Measurements from ENCODE around the gene PPP1R7. TPM values are rescaled to one million over a fixed set of nuclear protein-coding genes. Genes with fewer than 3 reads are reported as not detected.

The PPP1R7 gene
- total RNA-seq, 1 donor from 2014 or later = 52.9 TPM

DNA sequence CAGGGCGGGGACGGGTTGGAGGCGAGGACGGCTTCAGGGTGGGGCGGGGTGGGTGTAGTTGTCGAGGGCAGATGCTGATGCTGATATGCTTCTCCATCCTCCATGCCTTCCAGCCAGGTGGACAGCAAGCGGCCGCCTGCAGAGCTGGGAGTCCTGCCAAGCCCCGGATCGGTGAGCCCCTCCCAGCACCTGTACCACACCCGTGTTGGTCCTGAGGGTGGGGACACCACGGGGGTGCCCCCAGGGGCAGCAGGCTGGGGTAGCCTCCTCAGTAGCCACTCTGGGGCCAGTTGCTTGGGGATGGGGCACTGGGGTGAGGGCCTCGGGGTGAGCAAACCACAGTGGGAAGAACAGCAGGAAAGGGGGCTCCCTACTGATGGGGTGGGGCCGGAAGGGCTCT is 40.8 kb downstream of the PPP1R7 start:
- H3K27ac ChIP-seq = no peak overlapping the region
- no peaks in the 10 kb centered on the region for H3K9me3 ChIP-seq (ENCODE audit: low read depth)
- H2AFZ ChIP-seq (replicated peaks) = no peak overlapping the region
- no peaks in the 10 kb centered on the region for H3K27me3 Mint-ChIP-seq (ENCODE audit: insufficient read depth, low read depth)
- no peaks in the 10 kb centered on the region for H3K27me3 ChIP-seq
- no peak overlapping the region for H3K27ac Mint-ChIP-seq
- H3K9ac ChIP-seq = no peak overlapping the region
- H3K36me3 ChIP-seq = no peaks in the 10 kb centered on the region
- no peak overlapping the region for H3K4me3 Mint-ChIP-seq
- no peaks in the 10 kb centered on the region for H3K36me3 Mint-ChIP-seq
- peaks cover 7% of the 10 kb centered on the region for H3K4me1 Mint-ChIP-seq
- H3K4me3 ChIP-seq = no peak overlapping the region
- TF ChIP-seq EZH2 (IDR thresholded peaks at IDR 0.05) (no peak), EZH2phosphoT487 (IDR thresholded peaks at IDR 0.05) (no peak), CTCF (IDR thresholded peaks at IDR 0.05) (no peak)
- H3K4me2 ChIP-seq = no peak overlapping the region
- H3F3A ChIP-seq (ENCODE audit: low read depth) = no peaks in the 10 kb centered on the region
- H4K20me1 ChIP-seq (ENCODE audit: low read depth) = no peaks in the 10 kb centered on the region
- DNase-seq (ENCODE audit: low spot score) = no peak
- H3K79me2 ChIP-seq (ENCODE audit: low read depth) = no peaks in the 10 kb centered on the region
- H3K4me1 ChIP-seq = peaks cover 10% of the 10 kb centered on the region
- H3K9me3 Mint-ChIP-seq = no peaks in the 10 kb centered on the region

DNA sequence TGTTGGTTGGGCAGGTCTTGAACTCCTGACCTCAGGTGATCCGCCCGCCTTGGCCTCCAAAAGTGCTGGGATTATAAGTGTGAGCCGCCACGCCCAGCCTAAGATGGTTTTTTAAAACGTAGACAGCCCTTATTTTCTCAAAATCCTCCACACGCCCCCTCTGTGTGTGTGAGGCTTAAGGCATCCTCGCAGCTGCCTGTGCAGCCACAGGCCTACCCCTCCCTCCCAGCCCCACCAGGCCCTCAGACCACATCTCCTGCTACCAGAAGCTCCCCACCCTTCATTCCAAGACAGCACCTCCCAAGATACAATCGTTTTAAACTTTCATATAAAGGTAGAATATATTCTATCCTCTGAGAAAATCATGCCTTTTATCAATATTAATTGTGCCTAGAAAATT is 43.0 kb downstream of the PPP1R7 start:
- Histone ChIP-seq H3K79me2 (ENCODE audit: low read depth) (no peaks in the 10 kb centered on the region), H3K4me1 (peaks cover 5% of the 10 kb centered on the region), H2AFZ (replicated peaks) (no peak overlapping the region), H3K36me3 (no peaks in the 10 kb centered on the region), H3K27me3 (no peaks in the 10 kb centered on the region), H4K20me1 (ENCODE audit: low read depth) (no peaks in the 10 kb centered on the region), H3K4me3 (no peak overlapping the region), H3K9ac (no peak overlapping the region), H3F3A (ENCODE audit: low read depth) (no peaks in the 10 kb centered on the region), H3K4me2 (no peak overlapping the region), H3K9me3 (ENCODE audit: low read depth) (no peaks in the 10 kb centered on the region), H3K27ac (no peak overlapping the region)
- Mint-ChIP-seq H3K4me3 (no peak overlapping the region), H3K27me3 (ENCODE audit: insufficient read depth, low read depth) (peaks cover 2% of the 10 kb centered on the region), H3K36me3 (no peaks in the 10 kb centered on the region), H3K4me1 (peaks cover 6% of the 10 kb centered on the region), H3K9me3 (no peaks in the 10 kb centered on the region), H3K27ac (no peak overlapping the region)
- TF ChIP-seq EZH2phosphoT487 (IDR thresholded peaks at IDR 0.05) = no peak
- TF ChIP-seq CTCF (IDR thresholded peaks at IDR 0.05) = no peak
- TF ChIP-seq EZH2 (IDR thresholded peaks at IDR 0.05) = no peak
- no peak for DNase-seq (ENCODE audit: low spot score)

DNA sequence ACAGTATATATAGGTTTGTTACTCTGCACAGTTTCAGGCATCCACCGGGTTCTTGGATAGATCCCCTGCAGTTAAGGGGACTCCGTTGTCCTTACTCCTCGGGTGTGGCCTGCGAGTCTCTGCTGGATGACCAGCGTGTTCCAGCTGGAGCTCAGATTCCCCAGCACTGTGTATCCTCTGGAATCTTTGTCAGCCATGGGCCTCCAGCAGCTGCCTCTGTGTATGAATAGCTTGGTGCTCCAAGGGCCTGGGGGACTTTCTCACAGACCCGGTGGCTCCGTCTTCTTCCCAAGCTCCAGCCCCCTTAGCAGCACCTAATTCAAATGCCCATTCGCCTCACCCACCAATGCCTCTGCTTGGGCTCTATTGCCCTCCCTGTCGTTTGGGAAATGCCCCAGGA is 44.5 kb downstream of the PPP1R7 start:
- H3K27me3 Mint-ChIP-seq (ENCODE audit: insufficient read depth, low read depth) = peaks cover 7% of the 10 kb centered on the region
- Histone ChIP-seq H3K9ac (no peak overlapping the region), H3K4me3 (no peak overlapping the region), H3K79me2 (ENCODE audit: low read depth) (no peaks in the 10 kb centered on the region), H3K27ac (no peak overlapping the region), H3K9me3 (ENCODE audit: low read depth) (no peaks in the 10 kb centered on the region), H3K27me3 (no peaks in the 10 kb centered on the region), H3K36me3 (no peaks in the 10 kb centered on the region), H4K20me1 (ENCODE audit: low read depth) (no peaks in the 10 kb centered on the region), H2AFZ (replicated peaks) (no peak overlapping the region), H3K4me2 (no peak overlapping the region), H3K4me1 (no peaks in the 10 kb centered on the region), H3F3A (ENCODE audit: low read depth) (no peaks in the 10 kb centered on the region)
- no peak for DNase-seq (ENCODE audit: low spot score)
- no peak for TF ChIP-seq EZH2phosphoT487 (IDR thresholded peaks at IDR 0.05)
- no peak for TF ChIP-seq CTCF (IDR thresholded peaks at IDR 0.05)
- H3K4me1 Mint-ChIP-seq = peaks cover 12% of the 10 kb centered on the region
- H3K9me3 Mint-ChIP-seq = no peaks in the 10 kb centered on the region
- no peak overlapping the region for H3K27ac Mint-ChIP-seq
- no peaks in the 10 kb centered on the region for H3K36me3 Mint-ChIP-seq
- no peak overlapping the region for H3K4me3 Mint-ChIP-seq

Data from neural progenitor cell (in vitro differentiated cells).